Activated CD4-positive, alpha-beta T cell treated with anti-CD3 and anti-CD28 coated beads, Interleukin-2, amount 10 ng/mL, durations not matched to agents 7 days and 5 days (primary cell): ENCODE measurements around the gene VCPKMT. TPM values are rescaled to one million over a fixed set of nuclear protein-coding genes. Genes with fewer than 3 reads are reported as not detected.

Source experiments
- CTCF ChIA-PET: fragments of 350-600 bp; sonication (Branson Sonifier 250); formaldehyde crosslinking; loops from one replicate; lab custom pipeline; 2021; ENCODE audit warnings: antibody characterized with exemption; lab: Charles Lee
- POLR2A ChIA-PET: fragments of 350-600 bp; sonication (Branson Sonifier 250); formaldehyde crosslinking; loops from one replicate; lab custom pipeline; 2021; ENCODE audit warnings: antibody characterized with exemption; lab: Charles Lee
- DNase-seq: peaks from one replicate; pipeline ENCODE4 v3.0.0-alpha.2; 2020
- H3K27ac Mint-ChIP-seq: one replicate; pipeline ENCODE4 v1.8.0; 2021; ENCODE audit warnings: mild to moderate bottlenecking, moderate library complexity, mixed read lengths
- H3K27me3 Mint-ChIP-seq: one replicate; pipeline ENCODE4 v1.8.0; 2021; ENCODE audit warnings: mixed read lengths
- H3K36me3 Mint-ChIP-seq: one replicate; pipeline ENCODE4 v1.8.0; 2021; ENCODE audit warnings: low read depth, mixed read lengths
- H3K4me1 Mint-ChIP-seq: one replicate; pipeline ENCODE4 v1.8.0; 2021; ENCODE audit warnings: mixed read lengths
- H3K4me3 Mint-ChIP-seq: one replicate; pipeline ENCODE4 v1.8.0; 2021; ENCODE audit warnings: mild to moderate bottlenecking, moderate library complexity, mixed read lengths
- H3K9me3 Mint-ChIP-seq: one replicate; pipeline ENCODE4 v1.8.0; 2021; ENCODE audit warnings: mixed read lengths
- total RNA-seq, 2 experiments: library from RNA; stranded (reverse); gene quantifications; one replicate each; pipeline ENCODE4 v1.2.3, GENCODE V29; 2021

Gene VCPKMT
- total RNA-seq, 2 experiments from 2014 or later = 9.8 to 11.3 TPM

GRCh38 chr14:50089208-50089607 lies 27.2 kb downstream of the VCPKMT start:
- DNase-seq = peak; percentile 30
- H3K4me3 Mint-ChIP-seq = no peak overlapping the region
- ChIA-PET POLR2A (no interaction called here), CTCF (interaction anchor here (0.6 to 3.4 kb wide), 5 partner anchors 8 to 227 kb away, joined by 3 to 20 read pairs (median 7); no protein-coding TSS in a partner anchor)
- H3K27me3 Mint-ChIP-seq = no peaks in the 10 kb centered on the region
- peaks cover 87% of the 10 kb centered on the region for H3K4me1 Mint-ChIP-seq
- peaks cover 56% of the 10 kb centered on the region for H3K36me3 Mint-ChIP-seq
- H3K9me3 Mint-ChIP-seq = no peaks in the 10 kb centered on the region
- peak overlapping the region; percentile 62 for H3K27ac Mint-ChIP-seq

GRCh38 chr14:50088731-50089130 lies 27.6 kb downstream of the VCPKMT start:
- CTCF ChIA-PET = interaction anchor here (1.1 to 2.2 kb wide), 10 partner anchors 8 to 236 kb away, joined by 3 to 11 read pairs (median 4); partner anchors contain the start of gene NEMF
- POLR2A ChIA-PET = interaction anchor here (0.6 kb wide), 1 partner anchor 468 kb away, joined by 3 read pairs; the partner anchor contains the start of genes MGAT2 and RPL36AL
- DNase-seq = no peak
- Mint-ChIP-seq H3K9me3 (no peaks in the 10 kb centered on the region), H3K27me3 (no peaks in the 10 kb centered on the region), H3K4me1 (peaks cover 87% of the 10 kb centered on the region), H3K27ac (peak overlapping the region; percentile 94), H3K36me3 (peaks cover 54% of the 10 kb centered on the region), H3K4me3 (no peak overlapping the region)

GRCh38 chr14:50088117-50088515 lies 28.3 kb downstream of the VCPKMT start:
- Mint-ChIP-seq H3K27ac (peak overlapping the region; percentile 94), H3K4me3 (peak overlapping the region; percentile 60), H3K9me3 (no peaks in the 10 kb centered on the region), H3K27me3 (no peaks in the 10 kb centered on the region), H3K36me3 (peaks cover 54% of the 10 kb centered on the region), H3K4me1 (peaks cover 87% of the 10 kb centered on the region)
- DNase-seq = no peak
- CTCF ChIA-PET = interaction anchor here (0.6 to 2.2 kb wide), 14 partner anchors 8 to 1740 kb away, joined by 3 to 11 read pairs (median 3); partner anchors contain the start of gene NEMF
- POLR2A ChIA-PET = interaction anchor here (0.6 kb wide), 1 partner anchor 468 kb away, joined by 3 read pairs; the partner anchor contains the start of genes MGAT2 and RPL36AL

GRCh38 chr14:50087341-50088116 lies 28.8 kb downstream of the VCPKMT start:
- Mint-ChIP-seq H3K4me1 (peaks cover 89% of the 10 kb centered on the region), H3K4me3 (peak overlapping the region; percentile 60), H3K27ac (peak overlapping the region; percentile 94), H3K36me3 (peaks cover 54% of the 10 kb centered on the region), H3K27me3 (no peaks in the 10 kb centered on the region), H3K9me3 (no peaks in the 10 kb centered on the region)
- DNase-seq = no peak
- CTCF ChIA-PET = interaction anchor here (0.6 to 2.2 kb wide), 16 partner anchors 9 to 1741 kb away, joined by 3 to 11 read pairs (median 3); partner anchors contain the start of genes NEMF and VCPKMT
- POLR2A ChIA-PET = interaction anchor here (0.6 kb wide), 1 partner anchor 117 kb away, joined by 5 read pairs; no protein-coding TSS in a partner anchor

- CTCF ChIA-PET = interaction anchor here (1.0 to 2.1 kb wide), 5 partner anchors 11 to 234 kb away, joined by 3 to 8 read pairs (median 3); partner anchors contain the start of gene NEMF
- peak overlapping the region; percentile 6 for H3K4me3 Mint-ChIP-seq
Measured at GRCh38 chr14:50086321-50086711, 30.1 kb downstream of the VCPKMT start.

GRCh38 chr14:50085570-50086320 lies 30.6 kb downstream of the VCPKMT start:
- ChIA-PET POLR2A (interaction anchor here (0.9 kb wide), 1 partner anchor 23 kb away, joined by 4 read pairs; no protein-coding TSS in a partner anchor), CTCF (interaction anchor here (0.6 to 2.1 kb wide), 9 partner anchors 8 to 233 kb away, joined by 3 to 8 read pairs (median 3); partner anchors contain the start of gene NEMF)
- peak overlapping the region; percentile 89 for H3K27ac Mint-ChIP-seq
- H3K4me3 Mint-ChIP-seq = peak overlapping the region; percentile 6
- H3K36me3 Mint-ChIP-seq = peaks cover 50% of the 10 kb centered on the region
- H3K4me1 Mint-ChIP-seq = peaks cover 95% of the 10 kb centered on the region
- H3K27me3 Mint-ChIP-seq = no peaks in the 10 kb centered on the region
- no peak for DNase-seq
- H3K9me3 Mint-ChIP-seq = no peaks in the 10 kb centered on the region

More at GRCh38 chr14:50086321-50086711, 30.1 kb downstream of the VCPKMT start:
- Mint-ChIP-seq H3K27me3 (no peaks in the 10 kb centered on the region), H3K9me3 (no peaks in the 10 kb centered on the region), H3K27ac (peak overlapping the region; percentile 89), H3K36me3 (peaks cover 54% of the 10 kb centered on the region), H3K4me1 (peaks cover 94% of the 10 kb centered on the region)
- DNase-seq = no peak
- POLR2A ChIA-PET = interaction anchor here (0.9 kb wide), 1 partner anchor 24 kb away, joined by 4 read pairs; no protein-coding TSS in a partner anchor

- Mint-ChIP-seq H3K9me3 (no peaks in the 10 kb centered on the region), H3K4me1 (peaks cover 88% of the 10 kb centered on the region), H3K36me3 (peaks cover 45% of the 10 kb centered on the region), H3K27ac (peak overlapping the region; percentile 98), H3K4me3 (peak overlapping the region; percentile 17), H3K27me3 (no peaks in the 10 kb centered on the region)
- ChIA-PET POLR2A (no interaction called here), CTCF (interaction anchor here (1.3 to 2.1 kb wide), 3 partner anchors 145 to 232 kb away, joined by 4 to 8 read pairs (median 4); partner anchors contain the start of gene NEMF)
- DNase-seq = no peak
Measured at GRCh38 chr14:50084666-50085065, 31.7 kb downstream of the VCPKMT start.

GRCh38 chr14:50083467-50084337 lies 32.7 kb downstream of the VCPKMT start:
- peak; percentile 48 for DNase-seq
- peak overlapping the region; percentile 98 for H3K27ac Mint-ChIP-seq
- ChIA-PET POLR2A (interaction anchor here (0.7 to 1.0 kb wide), 2 partner anchors 22 to 83 kb away, joined by 3 read pairs; no protein-coding TSS in a partner anchor), CTCF (interaction anchor here (0.6 to 2.9 kb wide), 8 partner anchors 12 to 231 kb away, joined by 3 to 12 read pairs (median 4); partner anchors contain the start of gene NEMF)
- peaks cover 85% of the 10 kb centered on the region for H3K4me1 Mint-ChIP-seq
- H3K4me3 Mint-ChIP-seq = peak overlapping the region; percentile 74
- H3K9me3 Mint-ChIP-seq = no peaks in the 10 kb centered on the region
- no peaks in the 10 kb centered on the region for H3K27me3 Mint-ChIP-seq
- peaks cover 46% of the 10 kb centered on the region for H3K36me3 Mint-ChIP-seq

- no peaks in the 10 kb centered on the region for H3K27me3 Mint-ChIP-seq
- peaks cover 48% of the 10 kb centered on the region for H3K36me3 Mint-ChIP-seq
- POLR2A ChIA-PET = interaction anchor here (0.7 to 1.6 kb wide), 3 partner anchors 21 to 82 kb away, joined by 3 to 10 read pairs (median 3); no protein-coding TSS in a partner anchor
- CTCF ChIA-PET = interaction anchor here (0.6 to 2.9 kb wide), 11 partner anchors 11 to 231 kb away, joined by 3 to 12 read pairs (median 5); partner anchors contain the start of gene NEMF
- peak overlapping the region; percentile 98 for H3K27ac Mint-ChIP-seq
- peak overlapping the region; percentile 74 for H3K4me3 Mint-ChIP-seq
- DNase-seq = peak; percentile 91
- H3K4me1 Mint-ChIP-seq = peaks cover 85% of the 10 kb centered on the region
- no peaks in the 10 kb centered on the region for H3K9me3 Mint-ChIP-seq
Measured at GRCh38 chr14:50082784-50083466, 33.4 kb downstream of the VCPKMT start.

GRCh38 chr14:50082308-50082742 lies 34.0 kb downstream of the VCPKMT start:
- DNase-seq = peak; percentile 46
- peaks cover 47% of the 10 kb centered on the region for H3K36me3 Mint-ChIP-seq
- H3K27me3 Mint-ChIP-seq = no peaks in the 10 kb centered on the region
- CTCF ChIA-PET = interaction anchor here (0.8 to 2.9 kb wide), 12 partner anchors 10 to 229 kb away, joined by 3 to 12 read pairs (median 4); no protein-coding TSS in a partner anchor
- POLR2A ChIA-PET = interaction anchor here (1.6 kb wide), 1 partner anchor 20 kb away, joined by 10 read pairs; no protein-coding TSS in a partner anchor
- peak overlapping the region; percentile 98 for H3K27ac Mint-ChIP-seq
- H3K4me3 Mint-ChIP-seq = peak overlapping the region; percentile 74
- no peaks in the 10 kb centered on the region for H3K9me3 Mint-ChIP-seq
- H3K4me1 Mint-ChIP-seq = peaks cover 82% of the 10 kb centered on the region
